ENCODE results near the gene APLP1. TPM values are rescaled to one million over a fixed set of nuclear protein-coding genes. Genes with fewer than 3 reads are reported as not detected.

The APLP1 gene
- total RNA-seq, 3 donors from 2014 or later = 2.6 to 4.2 (median 3.3) TPM

DNA sequence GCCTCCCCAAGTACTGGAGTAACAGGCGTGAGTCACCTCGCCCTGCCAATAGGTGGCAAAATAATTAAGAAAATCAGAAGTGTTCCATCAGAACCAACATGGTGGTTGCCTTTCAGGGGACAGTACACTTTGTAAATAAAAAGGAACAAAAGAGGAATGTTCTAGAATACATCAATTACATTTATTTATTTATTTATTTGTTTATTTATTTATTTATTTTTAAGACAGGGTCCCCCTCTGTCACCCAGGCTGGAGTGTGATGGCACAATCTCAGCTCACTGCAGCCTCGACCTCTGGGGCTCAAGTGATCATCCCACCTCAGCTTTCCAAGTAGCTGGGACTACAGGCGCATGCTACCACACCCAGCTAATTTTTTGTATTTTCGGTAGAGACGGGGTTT lies 52.6 kb downstream of the APLP1 start:
- Histone ChIP-seq H3K4me1 (no peaks in the 10 kb centered on the region), H3K4me3 (no peak overlapping the region), H3K27me3 (peaks cover 0 to 6% of the 10 kb centered on the region in 2 donors), H3K9me3 (peaks cover 0 to 3% of the 10 kb centered on the region in 2 donors), H3K36me3 (no peaks in the 10 kb centered on the region), H3K27ac (no peak overlapping the region)
- intact Hi-C loops (cut with DNase I; ENCODE audit: low total_unique reads) = no loop called here
- TF ChIP-seq POLR2AphosphoS5 (IDR thresholded peaks at IDR 0.05) (no peak), POLR2A (IDR thresholded peaks at IDR 0.05) (no peak)
- TF ChIP-seq, protein P1, sequence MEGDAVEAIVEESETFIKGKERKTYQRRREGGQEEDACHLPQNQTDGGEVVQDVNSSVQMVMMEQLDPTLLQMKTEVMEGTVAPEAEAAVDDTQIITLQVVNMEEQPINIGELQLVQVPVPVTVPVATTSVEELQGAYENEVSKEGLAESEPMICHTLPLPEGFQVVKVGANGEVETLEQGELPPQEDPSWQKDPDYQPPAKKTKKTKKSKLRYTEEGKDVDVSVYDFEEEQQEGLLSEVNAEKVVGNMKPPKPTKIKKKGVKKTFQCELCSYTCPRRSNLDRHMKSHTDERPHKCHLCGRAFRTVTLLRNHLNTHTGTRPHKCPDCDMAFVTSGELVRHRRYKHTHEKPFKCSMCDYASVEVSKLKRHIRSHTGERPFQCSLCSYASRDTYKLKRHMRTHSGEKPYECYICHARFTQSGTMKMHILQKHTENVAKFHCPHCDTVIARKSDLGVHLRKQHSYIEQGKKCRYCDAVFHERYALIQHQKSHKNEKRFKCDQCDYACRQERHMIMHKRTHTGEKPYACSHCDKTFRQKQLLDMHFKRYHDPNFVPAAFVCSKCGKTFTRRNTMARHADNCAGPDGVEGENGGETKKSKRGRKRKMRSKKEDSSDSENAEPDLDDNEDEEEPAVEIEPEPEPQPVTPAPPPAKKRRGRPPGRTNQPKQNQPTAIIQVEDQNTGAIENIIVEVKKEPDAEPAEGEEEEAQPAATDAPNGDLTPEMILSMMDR (IDR thresholded peaks at IDR 0.05) = no peak
- no peak for DNase-seq (ENCODE audit: low spot score in 2 of 2)

GRCh38 chr19:35925501-35925900 lies 57.1 kb downstream of the APLP1 start:
- intact Hi-C loops (cut with DNase I; ENCODE audit: low total_unique reads) = no loop called here
- Histone ChIP-seq H3K27me3 (peaks cover 0 to 11% of the 10 kb centered on the region in 2 donors), H3K9me3 (peaks cover 0 to 3% of the 10 kb centered on the region in 2 donors), H3K4me3 (no peak overlapping the region), H3K27ac (no peak overlapping the region), H3K36me3 (no peaks in the 10 kb centered on the region), H3K4me1 (no peaks in the 10 kb centered on the region)
- DNase-seq (ENCODE audit: low spot score in 2 of 2) = no peak
- TF ChIP-seq, protein P1 (IDR thresholded peaks at IDR 0.05) = no peak

- TF ChIP-seq, protein P1 (IDR thresholded peaks at IDR 0.05) = no peak
- TF ChIP-seq POLR2A (IDR thresholded peaks at IDR 0.05) = no peak
- TF ChIP-seq POLR2AphosphoS5 (IDR thresholded peaks at IDR 0.05) = no peak
- no peaks in the 10 kb centered on the region for H3K4me1 ChIP-seq
- H3K4me3 ChIP-seq = no peak overlapping the region
- H3K27me3 ChIP-seq = peaks cover 0 to 11% of the 10 kb centered on the region in 2 donors
- no peak for DNase-seq (ENCODE audit: low spot score in 2 of 2)
- peaks cover 0 to 3% of the 10 kb centered on the region in 2 donors for H3K9me3 ChIP-seq
- no peaks in the 10 kb centered on the region for H3K36me3 ChIP-seq
- intact Hi-C loops (cut with DNase I; ENCODE audit: low total_unique reads) = no loop called here
- H3K27ac ChIP-seq = no peak overlapping the region
These were observed 60.1 kb downstream of the APLP1 start for GRCh38 chr19:35928507-35928906.

Other genes with a start within 250 kb of the APLP1 start
- 10 to 100 TPM; 44.6 to 51.4 (median 44.6) TPM for gene RBM42, start 239.5 kb upstream of the APLP1 start, total RNA-seq
- under 1 TPM in 1 of 3 donors, not detected in 2; 0.59 TPM for gene ETV2, start 226.8 kb upstream of the APLP1 start, total RNA-seq
- gene COX6B1, start 220.3 kb upstream of the APLP1 start, total RNA-seq = 100 to 1,000 TPM; 320 to 418 (median 391) TPM
- not detected for gene UPK1A, start 202.1 kb upstream of the APLP1 start, total RNA-seq
- gene ZBTB32, start 164.0 kb upstream of the APLP1 start, total RNA-seq = under 1 TPM in 1 of 3 donors, not detected in 2; 0.33 TPM
- gene KMT2B, start 150.6 kb upstream of the APLP1 start, total RNA-seq = 10 to 100 TPM; 14.2 to 16.2 (median 16.1) TPM
- 10 to 100 TPM in 2 of 3 donors, 1 to 10 TPM in 1; 8.8 to 16.1 (median 14.1) TPM for gene IGFLR1, start 126.1 kb upstream of the APLP1 start, total RNA-seq
- 10 to 100 TPM; 15.7 to 37.5 (median 19.5) TPM for gene U2AF1L4, start 123.2 kb upstream of the APLP1 start, total RNA-seq
- gene PSENEN, start 122.9 kb upstream of the APLP1 start, total RNA-seq = 10 to 100 TPM; 37.4 to 54.1 (median 54.0) TPM
- gene LIN37, start 120.0 kb upstream of the APLP1 start, total RNA-seq = 10 to 100 TPM; 12.8 to 15.4 (median 14.2) TPM
- gene HSPB6, start 111.5 kb upstream of the APLP1 start, total RNA-seq = 100 to 1,000 TPM in 1 of 3 donors, 10 to 100 TPM in 2; 31.0 to 144 (median 81.9) TPM
- gene PROSER3, start 110.4 kb upstream of the APLP1 start, total RNA-seq = 1 to 10 TPM; 5.7 to 6.4 (median 6.2) TPM
- gene ARHGAP33, start 93.0 kb upstream of the APLP1 start, total RNA-seq = 10 to 100 TPM in 2 of 3 donors, 1 to 10 TPM in 1; 5.1 to 17.7 (median 12.8) TPM
- gene PRODH2, start 55.7 kb upstream of the APLP1 start, total RNA-seq = not detected
- under 1 TPM in 1 of 3 donors, not detected in 2; 0.15 TPM for gene NPHS1, start 16.1 kb upstream of the APLP1 start, total RNA-seq
- gene KIRREL2, start 11.7 kb upstream of the APLP1 start, total RNA-seq = under 1 TPM in 2 of 3 donors, not detected in 1; 0.15 to 0.66 TPM
- 10 to 100 TPM in 1 of 3 donors, 1 to 10 TPM in 2; 4.3 to 15.2 (median 7.9) TPM for gene NFKBID, start 32.0 kb downstream of the APLP1 start, total RNA-seq
- 1 to 10 TPM; 3.3 to 7.2 (median 3.5) TPM for gene HCST, start 34.0 kb downstream of the APLP1 start, total RNA-seq
- gene TYROBP, start 39.7 kb downstream of the APLP1 start, total RNA-seq = 100 to 1,000 TPM in 2 of 3 donors, 10 to 100 TPM in 1; 56.4 to 239 (median 112) TPM
- 1 to 10 TPM; 5.2 to 6.7 (median 5.4) TPM for gene LRFN3, start 67.8 kb downstream of the APLP1 start, total RNA-seq
- gene SDHAF1, start 126.6 kb downstream of the APLP1 start, total RNA-seq = 10 to 100 TPM; 47.5 to 58.8 (median 48.8) TPM
- gene SYNE4, start 140.2 kb downstream of the APLP1 start, total RNA-seq = 10 to 100 TPM in 1 of 3 donors, 1 to 10 TPM in 1, under 1 TPM in 1; 0.16 to 15.5 (median 9.5) TPM
- 10 to 100 TPM; 18.0 to 23.0 (median 20.3) TPM for gene ALKBH6, start 145.6 kb downstream of the APLP1 start, total RNA-seq
- gene CLIP3, start 164.3 kb downstream of the APLP1 start, total RNA-seq = 10 to 100 TPM in 1 of 3 donors, 1 to 10 TPM in 2; 7.5 to 13.4 (median 7.6) TPM
- gene THAP8, start 185.7 kb downstream of the APLP1 start, total RNA-seq = 10 to 100 TPM in 2 of 3 donors, 1 to 10 TPM in 1; 8.6 to 11.0 (median 10.2) TPM
- gene WDR62, start 186.3 kb downstream of the APLP1 start, total RNA-seq = under 1 TPM; 0.59 to 0.98 (median 0.80) TPM
- not detected for gene OVOL3, start 242.6 kb downstream of the APLP1 start, total RNA-seq
- 10 to 100 TPM; 44.2 to 68.2 (median 58.2) TPM for gene POLR2I, start 246.3 kb downstream of the APLP1 start, total RNA-seq
- gene TBCB, start 246.9 kb downstream of the APLP1 start, total RNA-seq = 100 to 1,000 TPM; 106 to 146 (median 124) TPM